IMR-90 (cell line): ENCODE results near the gene EML3. TPM values are rescaled to one million over a fixed set of nuclear protein-coding genes. Genes with fewer than 3 reads are reported as not detected.

Experiments
- ATAC-seq: fragments of 200-7000 bp; cut with Tn5 transposase; 2 replicates; pipeline ENCODE4 v1.9.1; 2020; ENCODE audit warnings: low read depth, mild to moderate bottlenecking, moderate library complexity
- BruUV-seq: library from RNA; stranded (reverse); fragments of 400-500 nt; replicated peaks from 2 replicates; lab custom pipeline; 2021; lab: Mats Ljungman, UMichigan
- CTCF ChIA-PET: fragments of 300-600 bp; formaldehyde crosslinking; extraction: SDS; loops from one replicate; lab custom pipeline; 2021; ENCODE audit warnings: antibody characterized with exemption; lab: Yijun Ruan, JAX
- POLR2A ChIA-PET: fragments of 300-600 bp; sonication (Branson Sonifier 250); formaldehyde crosslinking; loops from one replicate; lab custom pipeline; 2022; ENCODE audit warnings: antibody characterized with exemption; ENCODE audit not compliant: unreplicated experiment; lab: Charles Lee
- DNase-seq: peaks from one replicate; pipeline ENCODE4 v3.0.0; 2013
- H2AFZ ChIP-seq: replicated peaks from 2 replicates; pipeline ENCODE3; 2013; ENCODE audit warnings: low read length, mild to moderate bottlenecking; ENCODE audit not compliant: poor library complexity
- H2AK5ac ChIP-seq: 2 replicates; pipeline ENCODE4 v1.6.1; 2013; ENCODE audit warnings: low read depth, low read length, inconsistent platforms
- H2AK9ac ChIP-seq: replicated peaks from 2 replicates; pipeline ENCODE3; 2013; ENCODE audit warnings: mild to moderate bottlenecking, low read depth, low read length, moderate library complexity; ENCODE audit not compliant: poor library complexity
- H2BK120ac ChIP-seq: 2 replicates; pipeline ENCODE4 v1.6.1; 2013; ENCODE audit warnings: low read depth, low read length, inconsistent platforms
- H2BK15ac ChIP-seq: 3 replicates; pipeline ENCODE4 v1.6.1; 2013; ENCODE audit warnings: low read depth, low read length, inconsistent platforms
- H2BK20ac ChIP-seq: 2 replicates; pipeline ENCODE4 v1.6.1; 2013; ENCODE audit warnings: low read depth, mild to moderate bottlenecking, inconsistent platforms, low read length, moderate library complexity
- H2BK5ac ChIP-seq: 2 replicates; pipeline ENCODE4 v1.6.1; 2013; ENCODE audit warnings: mild to moderate bottlenecking, low read depth, low read length, inconsistent platforms; ENCODE audit not compliant: poor library complexity, severe bottlenecking
- H3K14ac ChIP-seq: replicated peaks from 2 replicates; pipeline ENCODE4 v1.6.1; 2013; ENCODE audit warnings: low read depth, low read length, inconsistent platforms
- H3K18ac ChIP-seq: 2 replicates; pipeline ENCODE4 v1.6.1; 2013; ENCODE audit warnings: low read depth, low read length, control low read depth
- H3K23ac ChIP-seq: 2 replicates; pipeline ENCODE4 v1.6.1; 2013; ENCODE audit warnings: low read depth, low read length, inconsistent platforms
- H3K27ac ChIP-seq: 2 replicates; pipeline ENCODE4 v1.5.1; 2013; ENCODE audit warnings: mild to moderate bottlenecking, control low read depth, low read length; ENCODE audit not compliant: insufficient read depth
- H3K27me3 ChIP-seq: 2 replicates; pipeline ENCODE4 v1.6.1; 2013; ENCODE audit warnings: low read length; ENCODE audit not compliant: control insufficient read depth, insufficient read depth
- H3K36me3 ChIP-seq: 2 replicates; pipeline ENCODE4 v1.6.1; 2013; ENCODE audit warnings: low read length, mixed read lengths; ENCODE audit not compliant: control insufficient read depth, insufficient read depth
- H3K4ac ChIP-seq: 2 replicates; pipeline ENCODE4 v1.6.1; 2013; ENCODE audit warnings: low read depth, low read length, inconsistent platforms
- H3K4me1 ChIP-seq: 2 replicates; pipeline ENCODE4 v1.6.1; 2013; ENCODE audit warnings: low read length, mixed read lengths; ENCODE audit not compliant: control insufficient read depth, insufficient read depth
- H3K4me2 ChIP-seq: 2 replicates; pipeline ENCODE4 v1.6.1; 2013; ENCODE audit warnings: low read depth, mild to moderate bottlenecking, control low read depth, low read length, moderate library complexity
- H3K4me3 ChIP-seq: 2 replicates; pipeline ENCODE4 v1.5.1; 2013; ENCODE audit warnings: low read depth, mild to moderate bottlenecking, control low read depth, low read length, moderate library complexity; ENCODE audit not compliant: insufficient read depth
- H3K56ac ChIP-seq: 2 replicates; pipeline ENCODE4 v1.6.1; 2013; ENCODE audit warnings: low read length, inconsistent platforms; ENCODE audit not compliant: insufficient read depth; ENCODE audit errors: extremely low read depth
- H3K79me1 ChIP-seq, 2 experiments: 2 replicates each; pipeline ENCODE4 v1.6.1; 2013; ENCODE audit warnings: low read length in 2 of 2, inconsistent platforms in 1 of 2, low read depth in 1 of 2
- H3K9ac ChIP-seq: 2 replicates; pipeline ENCODE4 v1.6.1; 2013; ENCODE audit warnings: low read depth, low read length, control low read depth
- H3K9me1 ChIP-seq: 2 replicates; pipeline ENCODE4 v1.6.1; 2013; ENCODE audit warnings: low read length, inconsistent platforms; ENCODE audit not compliant: insufficient read depth
- H3K9me3 ChIP-seq: 2 replicates; pipeline ENCODE4 v1.6.1; 2013; ENCODE audit warnings: low read length; ENCODE audit not compliant: control insufficient read depth, insufficient read depth
- H4K20me1 ChIP-seq: 2 replicates; pipeline ENCODE4 v1.6.1; 2013; ENCODE audit warnings: low read length, inconsistent platforms; ENCODE audit not compliant: insufficient read depth
- H4K5ac ChIP-seq: 2 replicates; pipeline ENCODE4 v1.6.1; 2013; ENCODE audit warnings: mild to moderate bottlenecking, low read depth, low read length, control low read depth
- H4K8ac ChIP-seq, 2 experiments: 2 replicates each; pipeline ENCODE4 v1.6.1; 2013; ENCODE audit warnings: low read depth in 2 of 2, low read length in 2 of 2, control low read depth in 1 of 2, inconsistent platforms in 1 of 2
- H4K91ac ChIP-seq: 2 replicates; pipeline ENCODE4 v1.6.1; 2013; ENCODE audit warnings: low read depth, low read length, inconsistent platforms; ENCODE audit not compliant: insufficient read depth
- BHLHE40 ChIP-seq: fragments of 150-350 bp; IDR thresholded peaks from 2 replicates; pipeline ENCODE4 v1.6.1; 2016; ENCODE audit warnings: mild to moderate bottlenecking, low read depth, low read length
- CEBPB ChIP-seq: IDR thresholded peaks from 2 replicates; pipeline ENCODE4 v1.6.1; 2012; ENCODE audit warnings: low read depth, low read length, improper control_type of control experiment
- CHD1 ChIP-seq: IDR thresholded peaks from 2 replicates; pipeline ENCODE4 v1.6.1; 2012; ENCODE audit warnings: low read depth, low read length, improper control_type of control experiment
- FOS ChIP-seq: fragments of 150-350 bp; IDR thresholded peaks from 2 replicates; pipeline ENCODE4 v1.6.1; 2016; ENCODE audit warnings: low read depth, low read length
- MAFK ChIP-seq: IDR thresholded peaks from 2 replicates; pipeline ENCODE4 v1.6.1; 2012; ENCODE audit warnings: low read depth, low read length, improper control_type of control experiment
- MAZ ChIP-seq: IDR thresholded peaks from 2 replicates; pipeline ENCODE4 v1.6.1; 2012; ENCODE audit warnings: low read depth, mild to moderate bottlenecking, low read length, improper control_type of control experiment, moderate library complexity, borderline replicate concordance
- MXI1 ChIP-seq: IDR thresholded peaks from 2 replicates; pipeline ENCODE4 v1.6.1; 2012; ENCODE audit warnings: low read depth, mild to moderate bottlenecking, low read length, moderate library complexity, borderline replicate concordance
- NFE2L2 ChIP-seq: fragments of 150-350 bp; IDR thresholded peaks from 2 replicates; pipeline ENCODE4 v1.6.1; 2016; ENCODE audit warnings: low read depth, mild to moderate bottlenecking, low read length
- POLR2A ChIP-seq: IDR thresholded peaks from 2 replicates; pipeline ENCODE4 v1.6.1; 2012; ENCODE audit warnings: mild to moderate bottlenecking, low read depth, low read length
- RCOR1 ChIP-seq: IDR thresholded peaks from 2 replicates; pipeline ENCODE4 v1.6.1; 2012; ENCODE audit warnings: mild to moderate bottlenecking, low read length, improper control_type of control experiment; ENCODE audit not compliant: insufficient replicate concordance
- RFX5 ChIP-seq: IDR thresholded peaks from 2 replicates; pipeline ENCODE4 v1.8.0; 2012; ENCODE audit warnings: low read depth, mild to moderate bottlenecking, low read length, moderate library complexity
- SMC3 ChIP-seq: fragments of 150-350 bp; IDR thresholded peaks from 2 replicates; pipeline ENCODE4 v1.6.1; 2016; ENCODE audit warnings: low read depth, mild to moderate bottlenecking, antibody characterized with exemption, low read length, moderate library complexity
- WGBS, 2 experiments: methylation state at CpG; one replicate each; pipeline versions ENCODE4 v1.1.5 to v1.1.7; 2013; ENCODE audit warnings: missing lambda C conversion rate in 2 of 2; ENCODE audit not compliant: insufficient read length in 1 of 2; ENCODE audit errors: extremely low coverage in 2 of 2; 5-methylcytosine and 5-hydroxymethylcytosine counted together
- dilution Hi-C: fragments of 300-500 bp; cut with HindIII; formaldehyde crosslinking; loops from one replicate; pipeline ENCODE4 v1.14.3; 2018; ENCODE audit warnings: low sequenced_read_pairs; ENCODE audit not compliant: unreplicated experiment
- in situ Hi-C: fragments of 300-500 bp; cut with MboI; formaldehyde crosslinking; loops from 3 replicates; pipeline ENCODE4 v1.14.3; 2019; ENCODE audit warnings: low sequenced_read_pairs, inconsistent platforms, mixed read lengths
- intact Hi-C: fragments of 100-400 bp; cut with micrococcal nuclease; formaldehyde crosslinking; loops from 2 replicates; pipeline ENCODE4 v1.10.0; 2022
- polyA plus RNA-seq, 3 experiments: library from polyadenylated mRNA; depleted of rRNA; stranded (reverse); fragments of >200 nt; gene quantifications; 2 replicates each; pipeline ENCODE4 v1.2.3, GENCODE V29; 2012; ENCODE audit warnings: low replicate concordance in 1 of 3
- total RNA-seq: library from RNA; depleted of rRNA; stranded (reverse); fragments of >200 nt; gene quantifications from 2 replicates; pipeline ENCODE4 v1.2.3, GENCODE V29; 2012
- TF ChIP-seq, protein P1 (sequence below): fragments of 150-350 bp; IDR thresholded peaks from 2 replicates; pipeline ENCODE4 v1.6.1; 2016; ENCODE audit warnings: low read depth, mild to moderate bottlenecking, low read length, moderate library complexity, borderline replicate concordance
- TF ChIP-seq, protein P2 (sequence below): conservative IDR thresholded peaks from 2 replicates; pipeline ENCODE4 v1.5.1; 2012; ENCODE audit warnings: mild to moderate bottlenecking, low read depth, low read length, improper control_type of control experiment
- TF ChIP-seq, protein P3 (sequence below): fragments of 150-350 bp; IDR thresholded peaks from 2 replicates; pipeline ENCODE4 v1.6.1; 2017; ENCODE audit warnings: mild to moderate bottlenecking, antibody characterized with exemption, low read length, low read depth

EML3 gene
- total and polyA plus RNA-seq, 2 of the 4 experiments (the other 2 are of a cell fraction), result 5.0 to 24.7 TPM

DNA sequence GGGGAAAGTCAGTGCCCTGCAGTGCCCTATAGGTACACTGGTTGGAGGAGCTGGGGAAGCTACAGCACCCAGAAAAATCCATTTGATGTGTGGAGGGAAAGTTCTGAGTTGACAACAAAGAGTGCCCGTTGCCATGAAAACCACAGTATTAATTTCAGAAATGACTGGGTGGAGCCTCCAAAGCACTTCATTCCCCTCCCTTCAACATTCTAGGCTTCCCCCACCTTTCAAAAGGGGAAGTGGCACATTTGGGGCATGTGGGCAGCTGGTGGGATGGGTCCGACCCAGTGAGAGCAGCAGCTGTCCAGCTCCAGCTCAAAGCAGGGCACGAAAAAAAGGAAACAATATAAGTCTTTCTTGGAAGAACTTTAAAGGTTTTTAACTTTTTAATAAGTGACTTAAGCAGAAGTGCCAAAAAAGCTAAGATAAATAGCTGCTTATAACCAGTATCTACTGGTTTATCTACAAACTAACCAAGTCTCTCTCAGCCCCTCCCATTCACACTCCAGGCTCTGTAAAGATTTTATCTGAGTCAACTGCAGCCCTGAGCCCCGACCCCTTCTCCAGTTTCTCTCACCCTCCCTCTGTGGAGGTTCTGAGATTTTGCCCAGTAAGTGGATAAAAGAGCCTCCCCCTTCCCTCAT, 57.0 kb downstream of the EML3 start:
- 0% methylated on average over 1 of the region's 4 CpGs; no CpG with 5 or more reads in 1 of the 2 experiments for WGBS, 2 experiments
- DNase-seq (peak; percentile 30), ATAC-seq (no peak)
- peak overlapping the region; percentile 47 for H3K9ac ChIP-seq
- ChIA-PET POLR2A (no interaction called here), CTCF (interaction anchor here (0.9 to 3.1 kb wide), 2 partner anchors 12 to 161 kb away, joined by 3 to 23 read pairs; no protein-coding TSS in a partner anchor)
- dilution Hi-C loops (no loop called here), intact Hi-C loops (no loop called here), in situ Hi-C loops (loop anchor here (5.0 kb wide), 1 partner anchor 158 kb away; no protein-coding TSS in a partner anchor)
- peak overlapping the region; percentile 82 for H2AFZ ChIP-seq
- H4K5ac ChIP-seq, result peak overlapping the region; percentile 55
- no peaks in the 10 kb centered on the region for H3K9me3 ChIP-seq
- peak overlapping the region; percentile 87 for H2BK120ac ChIP-seq
- peaks cover 28% of the 10 kb centered on the region for H4K20me1 ChIP-seq
- H3K4me1 ChIP-seq, result peaks cover 40% of the 10 kb centered on the region
- H3K23ac ChIP-seq, result peak overlapping the region; percentile 61
- peak overlapping the region; percentile 72 for H3K18ac ChIP-seq
- peak overlapping the region; percentile 1 to 83; a peak in 2 of 4 replicates for H4K8ac ChIP-seq
- peak overlapping the region; percentile 83 for H3K56ac ChIP-seq
- no peak overlapping the region for H3K4me3 ChIP-seq
- H2AK9ac ChIP-seq, result peak overlapping the region; percentile 92
- H4K91ac ChIP-seq, result peak overlapping the region; percentile 85
- no peaks in the 10 kb centered on the region for H3K27me3 ChIP-seq
- peak overlapping the region; percentile 70 for H3K14ac ChIP-seq
- peaks cover 27% of the 10 kb centered on the region for H3K9me1 ChIP-seq
- peak overlapping the region; percentile 81; the same call in 1 of the 2 replicates for H2BK20ac ChIP-seq
- H2BK15ac ChIP-seq, result peak overlapping the region; percentile 75; the same call in 2 of the 3 replicates
- H3K4me2 ChIP-seq, result peak overlapping the region; percentile 75
- H3K27ac ChIP-seq, result peak overlapping the region; percentile 80
- H3K36me3 ChIP-seq, result peaks cover 19% of the 10 kb centered on the region
- H2AK5ac ChIP-seq, result peak overlapping the region; percentile 99
- BruUV-seq, result no TSS peak
- H3K4ac ChIP-seq, result peak overlapping the region; percentile 95
- peak overlapping the region; percentile 87 for H2BK5ac ChIP-seq
- peaks cover 21 to 56% of the 10 kb centered on the region in 2 experiments for H3K79me1 ChIP-seq
- TF ChIP-seq BHLHE40, result no peak
- TF ChIP-seq, protein P1, sequence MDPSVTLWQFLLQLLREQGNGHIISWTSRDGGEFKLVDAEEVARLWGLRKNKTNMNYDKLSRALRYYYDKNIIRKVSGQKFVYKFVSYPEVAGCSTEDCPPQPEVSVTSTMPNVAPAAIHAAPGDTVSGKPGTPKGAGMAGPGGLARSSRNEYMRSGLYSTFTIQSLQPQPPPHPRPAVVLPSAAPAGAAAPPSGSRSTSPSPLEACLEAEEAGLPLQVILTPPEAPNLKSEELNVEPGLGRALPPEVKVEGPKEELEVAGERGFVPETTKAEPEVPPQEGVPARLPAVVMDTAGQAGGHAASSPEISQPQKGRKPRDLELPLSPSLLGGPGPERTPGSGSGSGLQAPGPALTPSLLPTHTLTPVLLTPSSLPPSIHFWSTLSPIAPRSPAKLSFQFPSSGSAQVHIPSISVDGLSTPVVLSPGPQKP, result no peak
- TF ChIP-seq, protein P2, sequence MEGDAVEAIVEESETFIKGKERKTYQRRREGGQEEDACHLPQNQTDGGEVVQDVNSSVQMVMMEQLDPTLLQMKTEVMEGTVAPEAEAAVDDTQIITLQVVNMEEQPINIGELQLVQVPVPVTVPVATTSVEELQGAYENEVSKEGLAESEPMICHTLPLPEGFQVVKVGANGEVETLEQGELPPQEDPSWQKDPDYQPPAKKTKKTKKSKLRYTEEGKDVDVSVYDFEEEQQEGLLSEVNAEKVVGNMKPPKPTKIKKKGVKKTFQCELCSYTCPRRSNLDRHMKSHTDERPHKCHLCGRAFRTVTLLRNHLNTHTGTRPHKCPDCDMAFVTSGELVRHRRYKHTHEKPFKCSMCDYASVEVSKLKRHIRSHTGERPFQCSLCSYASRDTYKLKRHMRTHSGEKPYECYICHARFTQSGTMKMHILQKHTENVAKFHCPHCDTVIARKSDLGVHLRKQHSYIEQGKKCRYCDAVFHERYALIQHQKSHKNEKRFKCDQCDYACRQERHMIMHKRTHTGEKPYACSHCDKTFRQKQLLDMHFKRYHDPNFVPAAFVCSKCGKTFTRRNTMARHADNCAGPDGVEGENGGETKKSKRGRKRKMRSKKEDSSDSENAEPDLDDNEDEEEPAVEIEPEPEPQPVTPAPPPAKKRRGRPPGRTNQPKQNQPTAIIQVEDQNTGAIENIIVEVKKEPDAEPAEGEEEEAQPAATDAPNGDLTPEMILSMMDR, result no peak
- no peak for TF ChIP-seq NFE2L2
- no peak for TF ChIP-seq MAZ
- no peak for TF ChIP-seq RCOR1
- no peak for TF ChIP-seq FOS
- no peak for TF ChIP-seq CHD1
- TF ChIP-seq RFX5, result no peak
- TF ChIP-seq CEBPB, result no peak
- TF ChIP-seq, protein P3, sequence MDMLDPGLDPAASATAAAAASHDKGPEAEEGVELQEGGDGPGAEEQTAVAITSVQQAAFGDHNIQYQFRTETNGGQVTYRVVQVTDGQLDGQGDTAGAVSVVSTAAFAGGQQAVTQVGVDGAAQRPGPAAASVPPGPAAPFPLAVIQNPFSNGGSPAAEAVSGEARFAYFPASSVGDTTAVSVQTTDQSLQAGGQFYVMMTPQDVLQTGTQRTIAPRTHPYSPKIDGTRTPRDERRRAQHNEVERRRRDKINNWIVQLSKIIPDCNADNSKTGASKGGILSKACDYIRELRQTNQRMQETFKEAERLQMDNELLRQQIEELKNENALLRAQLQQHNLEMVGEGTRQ, result no peak
- no peak for TF ChIP-seq MXI1
- TF ChIP-seq SMC3, result no peak
- TF ChIP-seq POLR2A, result no peak
- TF ChIP-seq MAFK, result no peak
